ENCODE results near the gene OR10G8.
"Not testable (repeated sequence)": the region's sequence is repeated elsewhere in the genome, so short reads cannot be mapped to it uniquely, and the experiment has no call there.

OR10G8 gene

GRCh38 chr11:124026498-124026897, at the start of gene OR10G8:
Gene OR10G8 (plus strand): TSS chr11:124026798. CDS start chr11:124029623, 2,825 bp downstream.
- DNase-seq: no peak

DNA sequence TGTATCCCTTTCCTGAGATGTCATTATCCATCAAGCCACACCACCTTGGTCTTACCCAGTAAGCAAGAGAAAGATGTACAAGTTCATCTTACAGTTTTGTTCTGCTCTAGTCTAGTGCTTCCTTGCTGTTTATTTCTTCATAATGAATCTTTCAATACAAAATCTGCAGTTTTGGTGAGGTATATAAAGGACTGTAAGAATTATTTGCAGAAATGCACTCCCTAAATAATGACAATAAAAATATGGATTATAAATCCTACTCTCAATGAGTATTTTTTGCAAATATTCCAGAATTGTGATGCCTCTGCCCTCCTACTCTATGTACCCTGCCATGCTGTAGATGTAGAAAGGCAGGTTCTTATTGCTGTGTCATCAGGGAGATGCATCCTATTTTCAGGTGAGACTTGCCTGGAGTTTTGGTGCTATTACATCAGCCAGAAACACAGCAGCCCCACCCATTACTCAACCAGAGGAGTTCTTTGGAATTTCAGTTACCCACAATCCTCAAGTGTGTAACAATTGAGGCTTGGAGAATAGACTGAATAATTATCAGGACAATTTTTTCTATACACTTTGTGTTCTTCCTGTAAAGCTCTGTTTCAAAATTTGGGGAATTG, 48.8 kb upstream of the OR10G8 start, which contains the start of gene OR10S1:
TSS of gene OR10S1 (minus strand) at position 51 of the 617 bp plus-strand sequence. CDS start 117 bp downstream, outside the sequence.
- no peak for DNase-seq

DNA sequence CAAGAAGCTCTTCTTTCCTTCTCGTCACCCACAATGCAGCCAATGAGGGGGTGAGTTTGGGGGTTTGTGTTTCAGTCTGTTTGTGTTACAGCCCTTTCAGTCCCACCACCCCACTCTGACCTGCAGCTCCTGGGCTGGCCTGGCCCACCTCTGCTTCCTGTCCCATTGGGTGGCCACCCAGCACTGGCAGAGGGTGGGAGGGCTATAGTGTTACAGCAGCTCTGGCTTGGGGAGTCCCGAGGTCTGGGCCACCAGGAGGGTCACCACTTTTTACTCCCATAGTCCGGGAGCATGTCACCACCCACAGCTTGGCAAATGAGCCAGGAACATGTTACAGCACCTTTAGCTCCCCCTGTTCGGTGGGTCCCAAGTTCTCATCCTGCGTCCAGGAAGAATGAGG, 47.3 kb upstream of the OR10G8 start:
- no peak for DNase-seq

DNA sequence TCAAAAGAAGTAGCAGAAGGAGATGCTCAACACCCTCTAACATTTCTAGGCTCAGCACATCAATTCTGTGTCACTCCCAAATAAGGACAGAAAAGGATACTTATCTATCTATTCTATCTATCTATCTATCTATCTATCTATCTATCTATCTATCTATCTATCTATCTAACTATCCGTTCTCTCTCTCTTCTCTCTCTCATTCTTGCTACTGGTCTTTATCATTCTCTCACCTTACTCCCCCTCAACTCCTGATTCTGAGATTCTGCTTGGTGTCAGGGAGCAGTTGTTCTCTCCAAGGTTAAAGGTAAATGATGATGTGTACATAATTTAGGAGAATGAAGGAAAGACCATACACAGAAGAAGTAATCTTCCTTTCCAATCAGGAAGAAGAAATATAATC, 31.5 kb upstream of the OR10G8 start, which contains the start of gene OR10G6:
TSS of gene OR10G6 (minus strand) at position 43 of the 400 bp plus-strand sequence. CDS start at position 43, 0 bp downstream.
- no peak for DNase-seq

DNA sequence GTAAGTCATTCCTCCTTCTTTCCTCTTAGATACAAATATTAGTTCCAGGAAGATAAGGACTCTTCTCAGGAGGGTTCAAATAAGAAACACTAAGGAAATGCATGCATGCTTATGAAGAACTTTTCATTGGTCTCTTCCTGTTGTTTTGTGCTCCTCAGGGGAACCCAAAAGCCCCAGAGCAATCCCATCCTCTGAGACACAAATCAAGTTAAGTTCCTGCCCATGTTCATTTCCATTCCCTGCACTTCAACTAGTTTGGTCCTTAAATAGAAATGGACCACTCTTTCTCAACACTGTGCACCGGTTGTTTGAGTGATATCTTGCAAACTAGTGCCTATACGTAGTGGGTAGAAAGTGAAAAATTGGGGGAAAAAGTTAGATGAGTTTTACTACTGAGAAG, 13.9 kb upstream of the OR10G8 start, which contains the start of gene OR10G4:
TSS of gene OR10G4 (plus strand) at position 301 of the 400 bp plus-strand sequence. CDS start 2,578 bp downstream, outside the sequence.
- no peak for DNase-seq

GRCh38 chr11:124015837-124016236, 10.8 kb upstream of the OR10G8 start:
- not testable (repeated sequence) for DNase-seq

- DNase-seq: no peak
These were observed 10.1 kb downstream of the OR10G8 start for GRCh38 chr11:124036666-124037065.

DNA sequence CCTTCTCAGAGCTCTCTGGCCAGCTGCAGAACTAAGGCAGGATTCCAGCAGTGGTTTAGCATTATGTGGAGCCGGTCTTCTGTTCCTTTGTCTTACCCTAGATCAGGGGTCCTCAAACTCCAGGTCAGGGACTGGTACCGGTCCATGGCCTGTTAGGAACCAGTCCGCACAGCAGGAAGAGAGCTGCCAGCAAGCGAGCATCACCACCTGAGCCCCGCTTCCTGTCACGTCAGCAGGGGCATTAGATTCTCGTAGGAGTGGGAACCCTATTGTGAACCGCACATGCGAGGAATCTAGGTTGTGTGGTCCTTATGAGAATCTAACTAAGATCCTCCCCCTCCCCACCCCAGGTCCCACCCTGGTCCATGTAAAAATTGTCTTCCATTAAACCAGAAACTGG, 13.0 kb downstream of the OR10G8 start:
- DNase-seq: no peak

- no peak for DNase-seq
These were observed 14.7 kb downstream of the OR10G8 start, which contains the start of gene OR10G7 for GRCh38 chr11:124041254-124041653. Gene OR10G7 (minus strand): TSS chr11:124041325. CDS start chr11:124039001, 2,324 bp downstream.

- DNase-seq: no peak
These were observed 16.8 kb downstream of the OR10G8 start for GRCh38 chr11:124043420-124043819.

DNA sequence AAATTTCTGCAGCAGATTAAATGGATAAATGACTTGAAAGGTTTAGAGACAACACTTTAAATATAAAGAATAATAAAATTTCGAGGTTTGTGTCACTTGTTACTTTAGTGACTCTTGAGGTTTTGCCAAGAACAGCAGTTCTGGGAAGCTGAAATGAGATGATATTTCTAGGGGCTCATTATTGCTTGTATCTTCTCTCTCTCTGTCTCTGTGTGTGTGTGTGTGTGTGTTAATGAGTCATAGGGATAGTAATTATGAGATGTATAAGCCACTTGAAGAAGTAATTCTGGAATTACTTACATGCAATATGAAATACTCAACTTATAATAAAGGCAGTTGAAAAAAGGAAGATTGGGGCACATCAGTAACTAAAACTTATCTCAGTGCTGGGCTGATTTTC, 24.1 kb downstream of the OR10G8 start:
- no peak for DNase-seq

GRCh38 chr11:124052966-124053365, 26.4 kb downstream of the OR10G8 start:
- DNase-seq: no peak

- no peak for DNase-seq
These were observed 42.1 kb downstream of the OR10G8 start for GRCh38 chr11:124068601-124069110.

- peak; percentile 28 for DNase-seq
These were observed 43.1 kb downstream of the OR10G8 start for GRCh38 chr11:124069429-124070401.

- peak; percentile 42 for DNase-seq
These were observed 44.5 kb downstream of the OR10G8 start for GRCh38 chr11:124070915-124071622.

DNA sequence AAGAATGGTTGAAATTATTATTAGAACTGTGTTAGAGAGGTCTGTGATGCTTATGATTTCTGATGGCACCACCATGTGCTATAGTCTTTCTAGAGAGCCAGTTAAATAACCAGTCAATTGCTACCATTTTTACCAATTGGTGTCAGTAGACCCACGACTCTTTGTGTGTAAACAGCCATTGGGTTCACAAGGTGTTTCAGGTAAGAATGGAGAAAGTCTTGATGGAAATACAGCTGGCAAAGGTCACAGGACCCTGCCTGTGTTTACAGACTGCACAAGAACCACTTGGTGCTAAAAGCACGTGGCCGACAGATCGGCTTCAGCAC, 45.0 kb downstream of the OR10G8 start:
- no peak for DNase-seq

GRCh38 chr11:124072147-124072546, 45.5 kb downstream of the OR10G8 start:
- DNase-seq: no peak

DNA sequence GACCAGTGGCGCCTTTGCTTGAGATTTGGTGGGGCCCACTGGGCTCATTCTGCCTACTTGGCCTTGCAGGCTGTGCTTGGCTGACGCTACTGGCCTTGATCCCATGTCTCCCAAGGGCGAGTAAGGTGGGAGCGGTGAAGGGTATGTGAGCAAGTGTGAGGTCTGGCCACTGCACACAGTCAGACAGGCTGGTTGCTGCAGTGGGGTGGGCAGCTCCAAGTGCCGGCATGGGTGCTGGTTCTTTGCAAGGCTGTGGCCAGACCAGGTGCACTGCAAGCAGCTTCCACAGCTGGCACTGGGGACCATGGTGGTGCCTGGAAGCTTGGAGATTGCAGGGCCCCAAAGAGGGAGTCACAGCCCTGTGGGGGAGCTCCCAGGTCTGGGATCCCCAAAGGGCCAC, 48.0 kb downstream of the OR10G8 start:
- DNase-seq: no peak

- no peak for DNase-seq
These were observed 48.9 kb downstream of the OR10G8 start for GRCh38 chr11:124075492-124075840.

DNA sequence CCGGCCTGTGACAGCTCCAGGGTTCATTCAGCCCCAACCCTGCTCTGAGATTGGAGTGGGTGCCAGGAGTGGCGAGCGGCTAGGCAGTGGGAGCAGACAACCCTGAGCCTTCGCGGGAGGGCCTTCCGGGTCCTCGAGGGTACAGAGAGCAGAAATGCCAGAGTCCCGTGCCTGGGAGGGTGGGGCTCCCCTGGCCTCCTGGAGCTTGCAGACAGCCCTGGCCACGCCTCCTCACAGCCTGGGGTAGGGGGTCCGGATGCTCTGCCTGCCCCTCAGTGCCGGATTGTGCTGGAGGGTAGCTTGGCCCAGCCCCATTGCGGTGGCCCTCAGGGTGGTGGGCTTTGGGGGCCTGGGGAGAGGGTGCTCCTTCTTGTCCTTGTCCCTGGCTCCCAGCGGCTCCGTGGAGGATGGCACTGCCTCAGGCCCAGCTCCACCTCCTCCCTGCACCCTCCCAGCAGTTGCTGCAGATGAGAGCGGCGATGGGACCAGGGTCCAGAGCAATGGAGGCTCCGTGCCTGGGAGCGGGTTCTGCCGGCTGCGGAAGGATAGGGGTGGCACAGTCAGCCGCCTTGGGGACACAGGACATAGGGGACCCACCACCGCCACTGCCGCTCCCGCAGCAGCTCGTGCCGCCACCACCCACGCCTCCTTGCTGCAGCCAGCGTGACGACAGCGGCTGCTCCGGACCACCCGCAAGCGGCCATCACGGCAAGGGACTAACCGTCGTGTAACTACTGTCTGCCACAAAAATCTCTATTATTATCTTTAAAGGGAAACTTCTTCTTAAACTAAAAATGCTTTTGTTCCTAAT, 49.4 kb downstream of the OR10G8 start:
- DNase-seq: no peak

- no peak for DNase-seq
These were observed 50.7 kb downstream of the OR10G8 start for GRCh38 chr11:124077266-124077665.

DNA sequence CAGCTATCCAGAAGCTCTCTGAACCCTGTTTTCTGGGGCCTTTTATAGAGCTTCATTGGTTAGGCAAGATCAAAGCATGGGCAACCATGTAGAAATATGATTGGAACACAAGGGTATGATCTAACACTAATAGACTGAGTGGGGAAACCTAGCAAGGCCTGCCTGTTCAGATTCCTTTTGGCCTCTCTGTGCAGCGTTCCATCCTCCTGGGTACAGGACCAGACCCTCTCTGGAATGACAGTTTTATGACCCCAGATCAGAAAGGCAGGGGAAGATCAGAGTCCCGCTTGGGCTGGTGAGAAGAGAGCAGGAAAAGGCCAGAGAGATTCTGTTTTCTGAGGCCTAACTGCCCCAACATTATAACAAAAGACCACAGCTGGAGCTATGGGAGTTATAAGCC, 52.0 kb downstream of the OR10G8 start:
- DNase-seq: no peak
